ENCODE measurements around the gene DSG3. TPM values are rescaled to one million over a fixed set of nuclear protein-coding genes. Genes with fewer than 3 reads are reported as not detected.

Gene DSG3, protein sequence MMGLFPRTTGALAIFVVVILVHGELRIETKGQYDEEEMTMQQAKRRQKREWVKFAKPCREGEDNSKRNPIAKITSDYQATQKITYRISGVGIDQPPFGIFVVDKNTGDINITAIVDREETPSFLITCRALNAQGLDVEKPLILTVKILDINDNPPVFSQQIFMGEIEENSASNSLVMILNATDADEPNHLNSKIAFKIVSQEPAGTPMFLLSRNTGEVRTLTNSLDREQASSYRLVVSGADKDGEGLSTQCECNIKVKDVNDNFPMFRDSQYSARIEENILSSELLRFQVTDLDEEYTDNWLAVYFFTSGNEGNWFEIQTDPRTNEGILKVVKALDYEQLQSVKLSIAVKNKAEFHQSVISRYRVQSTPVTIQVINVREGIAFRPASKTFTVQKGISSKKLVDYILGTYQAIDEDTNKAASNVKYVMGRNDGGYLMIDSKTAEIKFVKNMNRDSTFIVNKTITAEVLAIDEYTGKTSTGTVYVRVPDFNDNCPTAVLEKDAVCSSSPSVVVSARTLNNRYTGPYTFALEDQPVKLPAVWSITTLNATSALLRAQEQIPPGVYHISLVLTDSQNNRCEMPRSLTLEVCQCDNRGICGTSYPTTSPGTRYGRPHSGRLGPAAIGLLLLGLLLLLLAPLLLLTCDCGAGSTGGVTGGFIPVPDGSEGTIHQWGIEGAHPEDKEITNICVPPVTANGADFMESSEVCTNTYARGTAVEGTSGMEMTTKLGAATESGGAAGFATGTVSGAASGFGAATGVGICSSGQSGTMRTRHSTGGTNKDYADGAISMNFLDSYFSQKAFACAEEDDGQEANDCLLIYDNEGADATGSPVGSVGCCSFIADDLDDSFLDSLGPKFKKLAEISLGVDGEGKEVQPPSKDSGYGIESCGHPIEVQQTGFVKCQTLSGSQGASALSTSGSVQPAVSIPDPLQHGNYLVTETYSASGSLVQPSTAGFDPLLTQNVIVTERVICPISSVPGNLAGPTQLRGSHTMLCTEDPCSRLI
- 1 to 10 TPM; 1.3 to 2.3 TPM for total RNA-seq

DNA sequence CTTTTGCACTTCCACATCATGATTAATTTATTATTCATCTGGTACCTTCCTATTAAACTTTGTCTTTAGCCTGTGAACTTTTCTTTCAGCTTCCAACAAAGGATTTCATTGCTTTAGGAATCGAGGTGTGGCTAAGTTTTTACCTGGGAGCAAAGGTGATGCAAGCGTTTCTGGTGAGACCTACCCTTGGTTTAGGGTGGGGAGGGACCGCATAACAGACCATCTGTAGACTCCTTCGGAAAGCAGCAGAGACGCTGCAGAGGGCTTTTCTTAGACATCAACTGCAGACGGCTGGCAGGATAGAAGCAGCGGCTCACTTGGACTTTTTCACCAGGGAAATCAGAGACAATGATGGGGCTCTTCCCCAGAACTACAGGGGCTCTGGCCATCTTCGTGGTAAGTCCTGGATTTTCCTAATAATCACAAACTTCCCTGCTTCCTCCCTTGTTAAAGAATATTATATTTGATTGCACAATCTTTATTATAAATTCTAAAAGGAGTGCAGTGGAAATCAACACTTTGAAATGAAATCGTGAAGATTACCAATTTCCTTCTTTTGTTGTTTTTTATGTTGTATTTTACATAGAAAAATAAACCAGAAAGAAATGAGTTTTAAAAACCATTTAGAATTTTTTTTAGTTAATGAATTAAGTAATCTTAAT is at the start of gene DSG3:
Gene DSG3 (plus strand): TSS at position 212 of the 662 bp plus-strand sequence. CDS start 137 bp downstream, at position 349.
- TF ChIP-seq POLR2AphosphoS5 (IDR thresholded peaks at IDR 0.05) (no peak), POLR2A (IDR thresholded peaks at IDR 0.05) (no peak)
- TF ChIP-seq, protein P1, sequence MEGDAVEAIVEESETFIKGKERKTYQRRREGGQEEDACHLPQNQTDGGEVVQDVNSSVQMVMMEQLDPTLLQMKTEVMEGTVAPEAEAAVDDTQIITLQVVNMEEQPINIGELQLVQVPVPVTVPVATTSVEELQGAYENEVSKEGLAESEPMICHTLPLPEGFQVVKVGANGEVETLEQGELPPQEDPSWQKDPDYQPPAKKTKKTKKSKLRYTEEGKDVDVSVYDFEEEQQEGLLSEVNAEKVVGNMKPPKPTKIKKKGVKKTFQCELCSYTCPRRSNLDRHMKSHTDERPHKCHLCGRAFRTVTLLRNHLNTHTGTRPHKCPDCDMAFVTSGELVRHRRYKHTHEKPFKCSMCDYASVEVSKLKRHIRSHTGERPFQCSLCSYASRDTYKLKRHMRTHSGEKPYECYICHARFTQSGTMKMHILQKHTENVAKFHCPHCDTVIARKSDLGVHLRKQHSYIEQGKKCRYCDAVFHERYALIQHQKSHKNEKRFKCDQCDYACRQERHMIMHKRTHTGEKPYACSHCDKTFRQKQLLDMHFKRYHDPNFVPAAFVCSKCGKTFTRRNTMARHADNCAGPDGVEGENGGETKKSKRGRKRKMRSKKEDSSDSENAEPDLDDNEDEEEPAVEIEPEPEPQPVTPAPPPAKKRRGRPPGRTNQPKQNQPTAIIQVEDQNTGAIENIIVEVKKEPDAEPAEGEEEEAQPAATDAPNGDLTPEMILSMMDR (IDR thresholded peaks at IDR 0.05) = no peak
- DNase-seq (ENCODE audit: low spot score) = no peak
- no peaks in the 10 kb centered on the region for H3K4me1 ChIP-seq (replicated peaks)
- H3K4me3 ChIP-seq = no peak within 1 kb of the TSS
- H3K27me3 ChIP-seq (replicated peaks; ENCODE audit: insufficient read depth) = no peaks in the 10 kb centered on the region
- intact Hi-C loops (cut with DNase I) = loop anchor here (10.0 kb wide), 1 partner anchor 47 kb away; the partner anchor contains the start of gene DSG2
- no peaks in the 10 kb centered on the region for H3K36me3 ChIP-seq
- H3K27ac ChIP-seq = no peak within 1 kb of the TSS
- 48% methylated on average over 9 of the region's 9 CpGs for WGBS
- H3K9me3 ChIP-seq = no peaks in the 10 kb centered on the region

DNA sequence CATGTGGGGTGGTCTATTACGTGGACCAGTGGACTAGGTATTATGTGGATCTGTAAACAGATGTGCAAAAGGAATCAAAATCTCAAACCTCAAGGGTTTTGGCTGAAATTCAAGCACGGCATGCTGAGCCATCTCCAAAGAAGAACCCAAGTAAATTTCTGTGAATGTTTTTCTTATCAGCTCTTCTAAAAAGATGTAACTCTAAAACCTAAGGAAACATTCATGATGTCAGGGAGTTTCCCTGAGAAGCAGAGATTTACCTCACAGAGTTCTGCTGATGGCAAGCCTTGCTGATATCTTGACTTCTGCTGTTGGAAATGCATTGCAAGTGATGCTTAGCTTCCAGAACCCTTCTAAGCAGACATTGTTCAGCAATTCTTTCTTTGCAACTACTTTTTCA is 49.4 kb upstream of the DSG3 start:
- H3K4me1 ChIP-seq (replicated peaks) = no peaks in the 10 kb centered on the region
- no peak overlapping the region for H3K27ac ChIP-seq
- 78% methylated on average over 2 of the region's 2 CpGs for WGBS
- no peaks in the 10 kb centered on the region for H3K36me3 ChIP-seq
- no peak for TF ChIP-seq POLR2A (IDR thresholded peaks at IDR 0.05)
- TF ChIP-seq POLR2AphosphoS5 (IDR thresholded peaks at IDR 0.05) = no peak
- TF ChIP-seq, protein P1 (IDR thresholded peaks at IDR 0.05) = no peak
- intact Hi-C loops (cut with DNase I) = no loop called here
- H3K9me3 ChIP-seq = no peaks in the 10 kb centered on the region
- no peak for DNase-seq (ENCODE audit: low spot score)
- H3K4me3 ChIP-seq = no peak overlapping the region
- H3K27me3 ChIP-seq (replicated peaks; ENCODE audit: insufficient read depth) = no peaks in the 10 kb centered on the region

DNA sequence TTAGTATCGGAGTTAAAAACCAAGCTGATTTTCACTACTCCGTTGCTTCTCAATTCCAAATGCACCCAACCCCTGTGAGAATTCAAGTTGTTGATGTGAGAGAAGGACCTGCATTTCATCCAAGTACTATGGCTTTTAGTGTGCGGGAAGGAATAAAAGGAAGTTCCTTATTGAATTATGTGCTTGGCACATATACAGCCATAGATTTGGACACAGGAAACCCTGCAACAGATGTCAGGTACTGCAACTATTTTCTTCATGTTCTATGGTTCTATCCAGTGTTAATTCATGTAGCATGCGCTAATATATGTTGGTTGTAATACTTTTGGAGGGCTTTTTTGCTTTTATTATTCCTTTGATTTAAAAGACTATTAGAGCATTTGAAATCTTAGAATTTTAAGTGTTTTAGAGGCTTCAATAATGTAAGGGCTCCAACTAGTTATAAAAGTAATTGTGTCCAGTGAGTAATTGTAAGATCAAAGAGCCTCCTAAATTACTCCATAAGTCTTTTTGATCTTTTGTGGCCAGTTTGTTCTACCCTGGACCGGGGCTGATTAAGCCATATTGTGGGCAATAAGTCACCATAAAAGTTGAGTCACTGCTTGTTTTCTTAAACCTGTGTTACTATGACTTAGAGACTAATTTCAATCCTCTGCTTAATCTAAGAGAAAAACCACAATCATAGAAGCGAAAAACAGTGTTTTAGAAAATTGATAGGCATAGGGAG is 48.1 kb upstream of the DSG3 start:
- TF ChIP-seq POLR2AphosphoS5 (IDR thresholded peaks at IDR 0.05) (no peak), POLR2A (IDR thresholded peaks at IDR 0.05) (no peak)
- TF ChIP-seq, protein P1 (IDR thresholded peaks at IDR 0.05) = no peak

DNA sequence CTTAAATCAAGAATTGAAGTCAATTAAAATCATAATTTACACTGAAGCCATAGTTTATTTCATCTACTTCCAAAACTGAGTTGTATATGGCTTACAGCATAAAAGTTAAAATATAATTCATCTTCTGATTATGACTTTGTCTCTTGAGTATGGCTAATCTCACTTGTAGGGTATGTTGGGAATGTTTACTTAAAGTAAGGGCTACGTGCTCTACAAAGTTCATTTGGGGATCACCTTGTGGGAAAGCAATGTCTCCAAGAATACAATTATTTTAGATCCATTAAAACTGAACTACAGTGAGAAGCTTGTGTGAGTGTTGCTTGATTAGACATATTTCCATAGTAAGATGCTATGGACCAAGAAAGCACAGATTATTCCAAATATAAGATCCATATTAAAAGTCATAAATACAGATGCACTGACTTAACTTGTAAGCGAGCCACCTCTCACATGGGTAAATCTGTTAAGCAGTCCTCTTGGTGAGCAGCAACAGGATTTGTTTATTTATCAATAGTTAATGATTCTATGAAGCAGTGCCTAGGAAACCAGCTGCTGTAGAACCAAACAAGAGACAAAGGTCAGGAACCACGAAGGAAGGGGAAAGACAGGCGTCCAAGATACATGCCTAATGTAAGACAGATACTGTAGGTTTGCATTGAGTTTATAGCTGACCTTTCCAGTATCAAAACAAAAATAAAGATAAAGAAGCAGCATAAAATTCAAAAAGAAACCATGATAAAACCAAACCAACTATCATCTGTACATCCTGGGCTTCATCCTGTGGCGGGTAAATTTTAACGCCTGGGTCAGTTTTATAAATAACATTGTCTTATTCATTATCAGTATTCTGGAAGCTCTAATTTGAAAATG is 46.1 kb upstream of the DSG3 start:
- Histone ChIP-seq H3K9me3 (no peaks in the 10 kb centered on the region), H3K4me1 (replicated peaks) (no peaks in the 10 kb centered on the region), H3K27ac (no peak overlapping the region), H3K27me3 (replicated peaks; ENCODE audit: insufficient read depth) (no peaks in the 10 kb centered on the region), H3K4me3 (no peak overlapping the region), H3K36me3 (no peaks in the 10 kb centered on the region)
- TF ChIP-seq POLR2A (IDR thresholded peaks at IDR 0.05) (no peak), POLR2AphosphoS5 (IDR thresholded peaks at IDR 0.05) (no peak)
- TF ChIP-seq, protein P1 (IDR thresholded peaks at IDR 0.05) = no peak
- intact Hi-C loops (cut with DNase I) = no loop called here
- 73% methylated on average over 6 of the region's 6 CpGs for WGBS
- DNase-seq (ENCODE audit: low spot score) = no peak

More for the DNA sequence above, 48.1 kb upstream of the DSG3 start:
- no peak overlapping the region for H3K27ac ChIP-seq
- no peak overlapping the region for H3K4me3 ChIP-seq
- intact Hi-C loops (cut with DNase I) = no loop called here
- H3K4me1 ChIP-seq (replicated peaks) = no peaks in the 10 kb centered on the region
- no peaks in the 10 kb centered on the region for H3K36me3 ChIP-seq
- 39% methylated on average over 6 of the region's 6 CpGs for WGBS
- no peak for DNase-seq (ENCODE audit: low spot score)
- H3K27me3 ChIP-seq (replicated peaks; ENCODE audit: insufficient read depth) = no peaks in the 10 kb centered on the region
- H3K9me3 ChIP-seq = no peaks in the 10 kb centered on the region
